SH-SY5Y (cell line): Measurements from ENCODE around the gene NKRF.

Experiments used
- GATA2 ChIP-seq: IDR thresholded peaks from 2 replicates; pipeline ENCODE4 v1.6.1; 2011; ENCODE audit warnings: mild to moderate bottlenecking, low read depth, low read length
- GATA3 ChIP-seq: IDR thresholded peaks from 2 replicates; pipeline ENCODE4 v1.6.1; 2011; ENCODE audit warnings: low read depth, mild to moderate bottlenecking, low read length, moderate library complexity

- TF ChIP-seq GATA3 = no peak
- no peak for TF ChIP-seq GATA2
Observed at GRCh38 chrX:119589810-119590209, 16.4 kb downstream of the NKRF start.
